ENCODE data around the gene TANGO6.

Gene TANGO6

DNA sequence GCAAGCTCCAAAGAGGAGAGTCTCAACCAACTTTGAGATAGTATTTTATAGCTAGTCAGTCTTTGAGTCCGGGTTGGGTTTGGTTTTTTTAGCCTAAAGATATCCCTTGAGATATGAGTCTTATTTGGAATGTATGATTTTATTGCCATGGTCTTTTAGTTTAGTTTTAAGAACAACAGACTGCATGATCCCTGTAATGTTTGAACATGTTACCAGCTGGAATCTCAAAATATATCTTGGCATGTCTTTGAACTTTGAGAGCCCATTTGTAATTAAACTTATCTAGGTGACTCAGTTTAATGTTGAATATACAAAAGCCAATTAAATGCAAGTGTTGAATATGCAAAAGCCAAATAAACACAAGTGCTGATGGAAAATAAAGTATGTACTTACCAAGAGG, 100.6 kb downstream of the TANGO6 start:
- no peak for DNase-seq (ENCODE audit: extremely low spot score)
- CTCF ChIA-PET: interaction anchor here (0.8 kb wide), 1 partner anchor 11 kb away, joined by 3 read pairs; no protein-coding TSS in a partner anchor
- TF ChIP-seq, protein P1, sequence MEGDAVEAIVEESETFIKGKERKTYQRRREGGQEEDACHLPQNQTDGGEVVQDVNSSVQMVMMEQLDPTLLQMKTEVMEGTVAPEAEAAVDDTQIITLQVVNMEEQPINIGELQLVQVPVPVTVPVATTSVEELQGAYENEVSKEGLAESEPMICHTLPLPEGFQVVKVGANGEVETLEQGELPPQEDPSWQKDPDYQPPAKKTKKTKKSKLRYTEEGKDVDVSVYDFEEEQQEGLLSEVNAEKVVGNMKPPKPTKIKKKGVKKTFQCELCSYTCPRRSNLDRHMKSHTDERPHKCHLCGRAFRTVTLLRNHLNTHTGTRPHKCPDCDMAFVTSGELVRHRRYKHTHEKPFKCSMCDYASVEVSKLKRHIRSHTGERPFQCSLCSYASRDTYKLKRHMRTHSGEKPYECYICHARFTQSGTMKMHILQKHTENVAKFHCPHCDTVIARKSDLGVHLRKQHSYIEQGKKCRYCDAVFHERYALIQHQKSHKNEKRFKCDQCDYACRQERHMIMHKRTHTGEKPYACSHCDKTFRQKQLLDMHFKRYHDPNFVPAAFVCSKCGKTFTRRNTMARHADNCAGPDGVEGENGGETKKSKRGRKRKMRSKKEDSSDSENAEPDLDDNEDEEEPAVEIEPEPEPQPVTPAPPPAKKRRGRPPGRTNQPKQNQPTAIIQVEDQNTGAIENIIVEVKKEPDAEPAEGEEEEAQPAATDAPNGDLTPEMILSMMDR (IDR thresholded peaks at IDR 0.05; ENCODE audit: control extremely low read depth, extremely low read depth, low read depth, missing control alignments): no peak
- POLR2A ChIA-PET: no interaction called here

- ChIA-PET POLR2A (no interaction called here), CTCF (interaction anchor here (1.3 kb wide), 1 partner anchor 164 kb away, joined by 4 read pairs; no protein-coding TSS in a partner anchor)
- TF ChIP-seq, protein P1 (IDR thresholded peaks at IDR 0.05; ENCODE audit: control extremely low read depth, extremely low read depth, low read depth, missing control alignments): no peak
- no peak for DNase-seq (ENCODE audit: extremely low spot score)
Observed at GRCh38 chr16:68948230-68948910, 105.0 kb downstream of the TANGO6 start.

- DNase-seq (ENCODE audit: extremely low spot score): no peak
- CTCF ChIA-PET: interaction anchor here (1.0 to 1.4 kb wide), 3 partner anchors 10 to 160 kb away, joined by 3 read pairs; no protein-coding TSS in a partner anchor
- POLR2A ChIA-PET: no interaction called here
- TF ChIP-seq, protein P1 (IDR thresholded peaks at IDR 0.05; ENCODE audit: control extremely low read depth, extremely low read depth, low read depth, missing control alignments): no peak
Observed at GRCh38 chr16:68951991-68952877, 108.9 kb downstream of the TANGO6 start.

DNA sequence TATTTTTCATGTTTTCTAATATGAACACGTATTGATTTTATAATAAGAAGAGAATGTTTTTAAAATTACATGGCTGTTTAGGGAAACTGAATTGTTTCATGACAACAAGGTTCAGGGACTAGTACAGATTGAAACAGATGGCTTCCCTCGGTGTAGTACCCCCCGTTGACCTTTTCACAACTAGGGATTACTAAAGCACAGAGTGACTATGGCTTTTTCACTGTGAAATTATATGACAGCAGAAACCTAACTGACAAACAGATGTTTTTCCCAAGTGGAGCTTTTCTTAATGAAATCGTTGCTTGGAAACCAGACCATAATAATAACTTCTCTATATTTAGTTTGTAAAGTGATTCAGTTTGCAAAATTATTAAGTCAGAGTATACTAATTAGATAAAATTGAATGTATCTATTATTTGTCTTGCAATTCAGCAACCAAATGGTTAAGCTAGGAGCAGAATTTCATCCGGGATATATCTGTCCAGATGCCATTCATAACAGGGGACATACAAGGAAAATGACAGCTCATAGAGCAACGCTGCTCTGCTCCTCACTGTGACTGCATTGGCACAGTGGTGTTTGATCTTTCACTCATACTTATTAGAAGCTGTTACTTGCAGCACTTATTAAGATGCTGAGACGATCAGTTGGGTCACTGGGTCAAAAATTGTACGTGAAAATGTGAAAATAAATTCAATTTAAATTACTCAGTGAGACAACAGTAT, 111.7 kb downstream of the TANGO6 start:
- CTCF ChIA-PET: interaction anchor here (1.2 to 1.3 kb wide), 3 partner anchors 11 to 20 kb away, joined by 3 read pairs; no protein-coding TSS in a partner anchor
- no peak for DNase-seq (ENCODE audit: extremely low spot score)
- POLR2A ChIA-PET: no interaction called here

DNA sequence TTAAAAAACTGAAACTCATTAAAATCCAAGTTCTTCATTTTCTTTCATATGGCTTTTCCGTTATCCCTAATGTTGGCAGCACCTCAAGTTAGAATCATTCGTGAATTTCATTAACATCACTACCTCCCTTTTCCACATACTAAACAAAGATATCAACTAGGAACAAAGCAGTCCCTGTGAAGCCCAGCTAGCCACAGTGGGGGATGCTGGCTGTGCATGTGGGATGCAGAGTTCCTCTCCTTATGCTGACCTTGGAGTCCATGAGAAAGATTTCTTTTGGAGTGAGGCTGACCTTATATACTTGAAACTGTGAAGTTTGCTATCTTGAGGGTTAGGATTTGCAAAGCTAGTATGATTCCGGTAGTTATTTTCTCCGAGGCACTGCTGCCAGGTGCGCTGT, 117.6 kb downstream of the TANGO6 start:
- DNase-seq (ENCODE audit: extremely low spot score): no peak
- TF ChIP-seq, protein P1 (IDR thresholded peaks at IDR 0.05; ENCODE audit: control extremely low read depth, extremely low read depth, low read depth, missing control alignments): no peak
- ChIA-PET CTCF (interaction anchor here (1.0 to 1.8 kb wide), 2 partner anchors 16 to 25 kb away, joined by 3 to 4 read pairs; no protein-coding TSS in a partner anchor), POLR2A (no interaction called here)

More for the DNA sequence above, 111.7 kb downstream of the TANGO6 start:
- TF ChIP-seq, protein P1 (IDR thresholded peaks at IDR 0.05; ENCODE audit: control extremely low read depth, extremely low read depth, low read depth, missing control alignments): no peak
